Measurements from ENCODE around the gene SET. TPM values are rescaled to one million over a fixed set of nuclear protein-coding genes. Genes with fewer than 3 reads are reported as not detected.

The SET gene
- total and polyA plus RNA-seq, 2 of the 13 experiments (the other 11 are each of a cell fraction or from before 2014, with no cell fraction given): 94.2 to 611 TPM

DNA sequence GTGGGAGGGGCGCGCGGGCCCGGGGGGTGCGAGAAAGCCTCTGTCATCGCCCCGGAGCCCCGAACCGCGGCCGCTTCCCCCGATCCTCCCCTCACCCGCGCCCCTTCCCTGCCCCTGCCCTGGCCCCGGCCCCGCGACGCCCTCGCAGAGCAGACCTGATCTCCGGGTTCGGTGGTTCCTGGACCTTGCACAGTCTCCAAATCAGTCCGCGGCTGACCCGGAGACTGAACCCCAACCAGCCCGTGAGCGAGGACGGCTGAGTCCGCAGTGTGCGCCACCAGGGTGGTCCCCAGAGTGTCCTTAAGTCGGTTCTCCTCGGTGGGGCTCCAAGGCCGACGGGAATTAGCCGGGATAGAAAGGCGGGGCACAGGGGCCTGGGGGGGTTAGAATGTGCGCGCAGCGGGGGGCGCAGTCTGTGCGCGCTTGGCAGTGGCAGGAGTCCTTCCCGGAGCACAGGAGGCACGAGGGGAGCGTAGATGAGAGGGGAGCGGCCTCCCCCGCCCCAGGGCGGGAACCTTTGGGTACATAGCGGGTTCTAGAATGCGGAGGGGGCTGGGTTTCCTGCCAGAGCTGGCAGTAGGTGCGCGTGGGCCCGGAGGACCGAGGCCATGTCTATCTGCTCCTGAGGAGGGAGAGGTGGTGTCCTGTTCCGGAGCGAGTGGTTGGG lies 14.1 kb downstream of the SET start (continued):
- no peak for TF ChIP-seq PITX1 (CRISPR knock-in tag; IDR thresholded peaks at IDR 0.05)
- TF ChIP-seq, protein P1, sequence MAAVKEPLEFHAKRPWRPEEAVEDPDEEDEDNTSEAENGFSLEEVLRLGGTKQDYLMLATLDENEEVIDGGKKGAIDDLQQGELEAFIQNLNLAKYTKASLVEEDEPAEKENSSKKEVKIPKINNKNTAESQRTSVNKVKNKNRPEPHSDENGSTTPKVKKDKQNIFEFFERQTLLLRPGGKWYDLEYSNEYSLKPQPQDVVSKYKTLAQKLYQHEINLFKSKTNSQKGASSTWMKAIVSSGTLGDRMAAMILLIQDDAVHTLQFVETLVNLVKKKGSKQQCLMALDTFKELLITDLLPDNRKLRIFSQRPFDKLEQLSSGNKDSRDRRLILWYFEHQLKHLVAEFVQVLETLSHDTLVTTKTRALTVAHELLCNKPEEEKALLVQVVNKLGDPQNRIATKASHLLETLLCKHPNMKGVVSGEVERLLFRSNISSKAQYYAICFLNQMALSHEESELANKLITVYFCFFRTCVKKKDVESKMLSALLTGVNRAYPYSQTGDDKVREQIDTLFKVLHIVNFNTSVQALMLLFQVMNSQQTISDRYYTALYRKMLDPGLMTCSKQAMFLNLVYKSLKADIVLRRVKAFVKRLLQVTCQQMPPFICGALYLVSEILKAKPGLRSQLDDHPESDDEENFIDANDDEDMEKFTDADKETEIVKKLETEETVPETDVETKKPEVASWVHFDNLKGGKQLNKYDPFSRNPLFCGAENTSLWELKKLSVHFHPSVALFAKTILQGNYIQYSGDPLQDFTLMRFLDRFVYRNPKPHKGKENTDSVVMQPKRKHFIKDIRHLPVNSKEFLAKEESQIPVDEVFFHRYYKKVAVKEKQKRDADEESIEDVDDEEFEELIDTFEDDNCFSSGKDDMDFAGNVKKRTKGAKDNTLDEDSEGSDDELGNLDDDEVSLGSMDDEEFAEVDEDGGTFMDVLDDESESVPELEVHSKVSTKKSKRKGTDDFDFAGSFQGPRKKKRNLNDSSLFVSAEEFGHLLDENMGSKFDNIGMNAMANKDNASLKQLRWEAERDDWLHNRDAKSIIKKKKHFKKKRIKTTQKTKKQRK (IDR thresholded peaks at IDR 0.05; ENCODE audit: low read length): no peak
- TF ChIP-seq KLF9 (CRISPR knock-in tag; IDR thresholded peaks at IDR 0.05; ENCODE audit: low read depth): no peak
- no peak; the same call in 1 of the 2 replicates for TF ChIP-seq ZNF782 (CRISPR knock-in tag; IDR thresholded peaks at IDR 0.05; ENCODE audit: borderline replicate concordance)
- TF ChIP-seq, protein P2, sequence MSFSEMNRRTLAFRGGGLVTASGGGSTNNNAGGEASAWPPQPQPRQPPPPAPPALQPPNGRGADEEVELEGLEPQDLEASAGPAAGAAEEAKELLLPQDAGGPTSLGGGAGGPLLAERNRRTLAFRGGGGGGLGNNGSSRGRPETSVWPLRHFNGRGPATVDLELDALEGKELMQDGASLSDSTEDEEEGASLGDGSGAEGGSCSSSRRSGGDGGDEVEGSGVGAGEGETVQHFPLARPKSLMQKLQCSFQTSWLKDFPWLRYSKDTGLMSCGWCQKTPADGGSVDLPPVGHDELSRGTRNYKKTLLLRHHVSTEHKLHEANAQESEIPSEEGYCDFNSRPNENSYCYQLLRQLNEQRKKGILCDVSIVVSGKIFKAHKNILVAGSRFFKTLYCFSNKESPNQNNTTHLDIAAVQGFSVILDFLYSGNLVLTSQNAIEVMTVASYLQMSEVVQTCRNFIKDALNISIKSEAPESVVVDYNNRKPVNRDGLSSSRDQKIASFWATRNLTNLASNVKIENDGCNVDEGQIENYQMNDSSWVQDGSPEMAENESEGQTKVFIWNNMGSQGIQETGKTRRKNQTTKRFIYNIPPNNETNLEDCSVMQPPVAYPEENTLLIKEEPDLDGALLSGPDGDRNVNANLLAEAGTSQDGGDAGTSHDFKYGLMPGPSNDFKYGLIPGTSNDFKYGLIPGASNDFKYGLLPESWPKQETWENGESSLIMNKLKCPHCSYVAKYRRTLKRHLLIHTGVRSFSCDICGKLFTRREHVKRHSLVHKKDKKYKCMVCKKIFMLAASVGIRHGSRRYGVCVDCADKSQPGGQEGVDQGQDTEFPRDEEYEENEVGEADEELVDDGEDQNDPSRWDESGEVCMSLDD (CRISPR knock-in tag; IDR thresholded peaks at IDR 0.05; ENCODE audit: borderline replicate concordance): no peak
- no peak for TF ChIP-seq ZNF260 (CRISPR knock-in tag; IDR thresholded peaks at IDR 0.05; ENCODE audit: borderline replicate concordance, low read depth)
- TF ChIP-seq AGO1 (IDR thresholded peaks at IDR 0.05; ENCODE audit: low read depth, low read length, poor library complexity, severe bottlenecking): no peak
- no peak for TF ChIP-seq EP300 (IDR thresholded peaks at IDR 0.05; ENCODE audit: low read depth in 2 of 2, low read length in 2 of 2)
- no peak for TF ChIP-seq EP300 (CRISPR knock-in tag; IDR thresholded peaks at IDR 0.05; ENCODE audit: borderline replicate concordance)
- TF ChIP-seq, protein P3, sequence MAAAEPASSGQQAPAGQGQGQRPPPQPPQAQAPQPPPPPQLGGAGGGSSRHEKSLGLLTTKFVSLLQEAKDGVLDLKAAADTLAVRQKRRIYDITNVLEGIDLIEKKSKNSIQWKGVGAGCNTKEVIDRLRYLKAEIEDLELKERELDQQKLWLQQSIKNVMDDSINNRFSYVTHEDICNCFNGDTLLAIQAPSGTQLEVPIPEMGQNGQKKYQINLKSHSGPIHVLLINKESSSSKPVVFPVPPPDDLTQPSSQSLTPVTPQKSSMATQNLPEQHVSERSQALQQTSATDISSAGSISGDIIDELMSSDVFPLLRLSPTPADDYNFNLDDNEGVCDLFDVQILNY (CRISPR knock-in tag; conservative IDR thresholded peaks at IDR 0.05): peak; percentile 8; the same call in 1 of the 2 replicates
- no peak for TF ChIP-seq ZNF282 (IDR thresholded peaks at IDR 0.05; ENCODE audit: partially characterized antibody)
- TF ChIP-seq ZFYVE20 (CRISPR knock-in tag; IDR thresholded peaks at IDR 0.05; ENCODE audit: borderline replicate concordance, low read depth): no peak
- TF ChIP-seq ZNF7 (CRISPR knock-in tag; IDR thresholded peaks at IDR 0.05): no peak
- no peak for TF ChIP-seq ZNF616 (CRISPR knock-in tag; IDR thresholded peaks at IDR 0.05; ENCODE audit: low read depth)
- 0 out of 2 replicates have a peak, but pooled peaks have one; percentile 8 for TF ChIP-seq SP5 (CRISPR knock-in tag; IDR thresholded peaks at IDR 0.05; ENCODE audit: borderline replicate concordance, low read depth)
- TF ChIP-seq ZSCAN25 (CRISPR knock-in tag; IDR thresholded peaks at IDR 0.05): no peak
- TF ChIP-seq TEAD3 (CRISPR knock-in tag; optimal IDR thresholded peaks at IDR 0.05; ENCODE audit: borderline replicate concordance): no peak
- TF ChIP-seq, protein P4, sequence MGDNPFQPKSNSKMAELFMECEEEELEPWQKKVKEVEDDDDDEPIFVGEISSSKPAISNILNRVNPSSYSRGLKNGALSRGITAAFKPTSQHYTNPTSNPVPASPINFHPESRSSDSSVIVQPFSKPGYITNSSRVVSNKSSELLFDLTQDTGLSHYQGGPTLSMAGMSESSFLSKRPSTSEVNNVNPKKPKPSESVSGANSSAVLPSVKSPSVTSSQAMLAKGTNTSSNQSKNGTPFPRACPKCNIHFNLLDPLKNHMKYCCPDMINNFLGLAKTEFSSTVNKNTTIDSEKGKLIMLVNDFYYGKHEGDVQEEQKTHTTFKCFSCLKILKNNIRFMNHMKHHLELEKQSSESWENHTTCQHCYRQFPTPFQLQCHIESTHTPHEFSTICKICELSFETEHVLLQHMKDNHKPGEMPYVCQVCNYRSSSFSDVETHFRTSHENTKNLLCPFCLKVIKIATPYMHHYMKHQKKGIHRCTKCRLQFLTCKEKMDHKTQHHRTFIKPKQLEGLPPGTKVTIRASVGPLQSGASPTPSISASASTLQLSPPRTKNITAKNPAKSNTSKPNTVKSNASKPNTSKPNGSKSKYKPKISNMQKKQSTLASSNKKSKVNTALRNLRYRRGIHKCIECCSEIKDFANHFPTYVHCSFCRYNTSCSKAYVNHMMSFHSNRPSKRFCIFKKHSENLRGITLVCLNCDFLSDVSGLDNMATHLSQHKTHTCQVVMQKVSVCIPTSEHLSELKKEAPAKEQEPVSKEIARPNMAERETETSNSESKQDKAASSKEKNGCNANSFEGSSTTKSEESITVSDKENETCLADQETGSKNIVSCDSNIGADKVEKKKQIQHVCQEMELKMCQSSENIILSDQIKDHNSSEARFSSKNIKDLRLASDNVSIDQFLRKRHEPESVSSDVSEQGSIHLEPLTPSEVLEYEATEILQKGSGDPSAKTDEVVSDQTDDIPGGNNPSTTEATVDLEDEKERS (CRISPR knock-in tag; IDR thresholded peaks at IDR 0.05): no peak
